Measurements from ENCODE around the gene PDXDC1. TPM values are rescaled to one million over a fixed set of nuclear protein-coding genes. Genes with fewer than 3 reads are reported as not detected.
A peak's percentile ranks its signal among the peaks of the same experiment; 100 is the strongest.
"Not testable (repeated sequence)": the region's sequence is repeated elsewhere in the genome, so short reads cannot be mapped to it uniquely, and the experiment has no call there.

The PDXDC1 gene
- total RNA-seq: 54.5 TPM

DNA sequence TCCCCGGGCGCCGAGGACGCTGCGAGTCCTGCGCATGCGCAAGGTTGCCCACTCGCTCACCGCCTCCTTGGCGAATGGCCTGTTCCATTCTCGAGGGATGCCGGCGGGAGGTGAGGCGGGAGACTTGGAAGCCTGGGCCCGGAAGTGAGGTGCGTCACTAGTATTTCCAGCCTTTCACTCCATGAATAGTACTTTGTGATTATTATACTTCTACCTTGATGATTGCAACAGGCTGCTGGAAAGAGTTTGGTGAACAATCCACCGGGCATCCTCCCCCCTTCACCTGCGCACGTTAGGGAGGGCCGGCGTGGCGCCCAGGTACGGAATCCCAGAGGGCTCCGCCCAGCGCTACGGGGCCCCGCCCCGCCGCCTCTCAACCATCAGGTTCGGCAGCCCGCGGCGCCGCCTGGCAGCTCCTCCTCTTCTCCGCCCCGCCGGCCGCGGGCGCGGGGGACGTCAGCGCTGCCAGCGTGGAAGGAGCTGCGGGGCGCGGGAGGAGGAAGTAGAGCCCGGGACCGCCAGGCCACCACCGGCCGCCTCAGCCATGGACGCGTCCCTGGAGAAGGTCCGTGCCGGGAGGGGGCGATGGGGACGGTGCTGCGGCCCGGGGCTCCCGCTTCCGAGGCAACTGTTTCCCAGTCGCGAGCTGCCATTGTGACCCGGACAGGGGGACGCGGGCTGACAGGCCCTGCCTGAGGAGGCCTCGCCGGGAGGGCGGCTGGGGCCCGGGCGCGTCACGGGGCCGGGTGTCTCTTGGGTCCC is at the start of gene PDXDC1:
PDXDC1 (plus strand) TSS at position 371 of the 762 bp plus-strand sequence; CDS start at position 545, 174 bp downstream.
- peak; percentile 97 for ATAC-seq

- ATAC-seq: peak; percentile 81
These were observed 46.6 kb upstream of the PDXDC1 start for GRCh38 chr16:14928064-14928714.

- ATAC-seq: not testable (repeated sequence)
These were observed 45.6 kb upstream of the PDXDC1 start for GRCh38 chr16:14929176-14929575.

DNA sequence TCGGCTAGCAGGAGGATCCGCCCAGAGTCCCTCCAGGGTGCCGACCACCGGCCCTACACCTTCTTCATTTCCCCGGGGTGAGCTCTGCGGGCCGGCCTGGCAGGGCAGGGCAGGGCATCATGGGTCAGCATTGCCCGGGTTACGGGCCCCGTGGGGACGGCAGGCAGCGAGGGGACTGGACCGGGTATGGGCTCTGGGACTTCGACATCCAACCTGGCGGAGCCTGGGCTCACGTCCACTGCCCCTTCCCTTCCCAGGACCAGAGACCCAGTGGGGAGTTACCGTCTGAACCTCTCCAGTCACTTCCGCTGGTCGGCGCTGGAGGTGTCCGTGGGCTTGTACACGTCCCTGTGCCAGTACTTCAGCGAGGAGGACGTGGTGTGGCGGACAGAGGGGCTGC is 44.6 kb upstream of the PDXDC1 start:
- ATAC-seq: not testable (repeated sequence)

- not testable (repeated sequence) for ATAC-seq
These were observed 43.9 kb upstream of the PDXDC1 start for GRCh38 chr16:14930971-14931370.

DNA sequence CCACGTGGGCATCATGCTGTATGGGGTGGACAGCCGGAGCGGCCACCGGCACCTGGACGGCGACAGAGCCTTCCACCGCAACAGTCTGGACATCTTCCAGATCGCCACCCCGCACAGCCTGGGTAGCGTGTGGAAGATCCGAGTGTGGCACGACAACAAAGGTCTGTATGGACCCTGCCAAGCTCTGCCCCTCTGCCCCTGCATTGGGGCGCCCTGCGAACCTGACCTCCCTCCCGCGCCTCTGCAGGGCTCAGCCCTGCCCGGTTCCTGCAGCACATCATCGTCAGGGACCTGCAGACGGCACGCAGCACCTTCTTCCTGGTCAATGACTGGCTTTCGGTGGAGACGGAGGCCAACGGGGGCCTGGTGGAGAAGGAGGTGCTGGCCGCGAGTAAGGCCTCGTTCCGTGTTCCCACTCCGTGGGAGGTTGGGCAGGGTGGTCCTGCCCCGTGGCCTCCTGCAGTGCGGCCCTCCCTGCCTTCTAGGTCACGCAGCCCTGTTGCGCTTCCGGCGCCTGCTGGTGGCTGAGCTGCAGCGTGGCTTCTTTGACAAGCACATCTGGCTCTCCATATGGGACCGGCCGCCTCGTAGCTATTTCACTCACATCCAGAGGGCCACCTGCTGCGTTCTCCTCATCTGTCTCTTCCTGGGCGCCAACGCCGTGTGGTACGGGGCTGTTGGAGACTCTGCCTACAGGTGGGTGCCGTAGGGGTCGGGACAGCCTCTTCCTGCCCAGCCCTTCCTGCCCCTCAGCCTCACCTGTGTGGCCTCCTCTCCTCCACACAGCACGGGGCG is 42.0 kb upstream of the PDXDC1 start:
- not testable (repeated sequence) for ATAC-seq

GRCh38 chr16:14937143-14937542 is 37.7 kb upstream of the PDXDC1 start, which contains the start of gene NPIPA1:
NPIPA1 (plus strand) TSS chr16:14937443; CDS start chr16:14937443, 0 bp downstream.
- ATAC-seq: not testable (repeated sequence)

- not testable (repeated sequence) for ATAC-seq
These were observed 36.8 kb upstream of the PDXDC1 start for GRCh38 chr16:14937994-14938393.

DNA sequence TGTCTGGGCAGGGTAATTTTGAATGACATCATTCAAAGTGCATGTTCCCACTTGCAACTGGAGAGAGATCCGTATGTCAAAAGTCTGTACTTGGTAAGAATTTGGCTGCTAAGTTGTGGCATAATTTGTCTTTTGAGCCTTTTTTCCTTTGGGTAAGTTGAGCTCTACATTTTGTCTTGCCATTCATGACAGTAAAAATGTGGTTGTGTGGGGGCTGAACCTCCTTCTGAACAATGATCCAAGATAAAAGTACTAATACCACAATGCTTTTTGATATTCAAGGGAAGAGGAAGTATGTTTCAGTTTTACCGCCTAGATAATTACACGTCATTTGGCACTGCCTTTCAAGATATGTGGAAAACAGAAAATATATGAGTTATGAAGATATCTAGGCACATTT is 32.1 kb upstream of the PDXDC1 start:
- not testable (repeated sequence) for ATAC-seq

DNA sequence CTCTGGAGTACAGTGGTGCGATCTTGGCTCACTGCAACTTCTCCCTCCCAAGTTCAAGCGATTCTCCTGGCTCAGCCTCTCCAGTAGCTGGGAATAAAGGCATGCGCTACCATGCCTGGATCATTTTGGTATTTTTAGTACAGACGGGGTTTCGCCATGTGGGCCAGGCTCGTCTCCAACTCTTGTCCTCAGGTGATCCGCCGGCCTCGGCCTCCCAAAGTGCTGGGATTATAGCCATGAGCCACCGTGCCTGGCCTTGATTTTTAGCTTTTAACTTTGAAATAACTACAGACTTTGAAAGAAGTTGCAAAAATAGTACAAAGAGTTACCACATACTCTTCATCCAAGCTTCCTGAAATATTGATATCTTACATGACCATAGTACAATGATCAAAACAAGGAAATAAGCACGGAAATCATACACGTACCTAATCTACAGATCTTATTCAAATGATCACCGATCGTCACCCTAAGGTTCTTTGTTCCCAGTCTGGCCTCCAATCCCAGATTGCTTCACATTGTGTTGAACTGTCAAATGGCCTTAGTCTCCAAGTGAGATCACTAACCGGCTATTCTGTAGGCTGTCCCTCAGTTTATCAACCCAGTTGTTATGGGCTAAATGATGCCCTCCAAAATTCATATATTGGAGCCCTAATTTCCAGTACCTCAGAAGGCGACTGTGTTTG is 19.1 kb upstream of the PDXDC1 start:
- ATAC-seq: peak; percentile 26

- peak; percentile 32 for ATAC-seq
These were observed 17.1 kb upstream of the PDXDC1 start for GRCh38 chr16:14957576-14958322.

DNA sequence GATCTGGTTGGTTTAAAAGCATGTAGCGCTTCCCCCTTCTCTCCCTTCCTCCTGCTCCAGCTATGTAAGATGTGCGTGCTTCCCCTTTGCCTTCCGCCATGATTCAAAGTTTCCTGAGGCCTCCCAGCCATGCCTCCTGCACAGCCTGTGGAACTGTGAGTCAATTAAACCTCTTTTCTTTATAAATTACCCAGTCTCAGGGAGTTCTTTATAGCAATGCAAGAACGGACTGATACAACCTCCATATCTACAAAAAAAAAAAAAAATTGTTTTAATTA is 16.6 kb upstream of the PDXDC1 start:
- no peak for ATAC-seq

DNA sequence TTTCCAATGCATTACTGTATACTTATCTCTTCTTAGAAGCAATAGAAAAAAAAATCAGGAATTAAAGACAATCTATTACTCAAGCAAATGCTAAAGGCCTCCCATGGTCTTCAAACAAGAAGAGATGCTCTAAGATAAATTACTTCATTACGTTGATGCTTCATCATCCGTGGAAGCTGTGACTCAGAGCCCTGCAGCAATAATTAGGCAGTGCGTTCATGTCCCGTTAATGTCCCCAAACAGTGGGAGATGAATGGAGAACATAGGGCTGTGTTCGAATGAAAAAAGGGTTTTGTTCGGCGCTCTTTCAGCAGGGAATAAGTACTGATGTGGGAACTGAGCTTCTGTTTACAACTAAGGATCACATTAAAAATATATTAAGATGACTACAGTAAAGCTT is 15.9 kb upstream of the PDXDC1 start:
- ATAC-seq: no peak

GRCh38 chr16:14961405-14962186 is 13.2 kb upstream of the PDXDC1 start:
- no peak for ATAC-seq

GRCh38 chr16:14963281-14964173 is 11.3 kb upstream of the PDXDC1 start:
- ATAC-seq: peak; percentile 16

GRCh38 chr16:14965328-14965727 is 9.5 kb upstream of the PDXDC1 start:
- no peak for ATAC-seq

- not testable (repeated sequence) for ATAC-seq
These were observed 5.0 kb upstream of the PDXDC1 start for GRCh38 chr16:14969795-14970194.

GRCh38 chr16:14971621-14972228 is 3.1 kb upstream of the PDXDC1 start:
- not testable (repeated sequence) for ATAC-seq

DNA sequence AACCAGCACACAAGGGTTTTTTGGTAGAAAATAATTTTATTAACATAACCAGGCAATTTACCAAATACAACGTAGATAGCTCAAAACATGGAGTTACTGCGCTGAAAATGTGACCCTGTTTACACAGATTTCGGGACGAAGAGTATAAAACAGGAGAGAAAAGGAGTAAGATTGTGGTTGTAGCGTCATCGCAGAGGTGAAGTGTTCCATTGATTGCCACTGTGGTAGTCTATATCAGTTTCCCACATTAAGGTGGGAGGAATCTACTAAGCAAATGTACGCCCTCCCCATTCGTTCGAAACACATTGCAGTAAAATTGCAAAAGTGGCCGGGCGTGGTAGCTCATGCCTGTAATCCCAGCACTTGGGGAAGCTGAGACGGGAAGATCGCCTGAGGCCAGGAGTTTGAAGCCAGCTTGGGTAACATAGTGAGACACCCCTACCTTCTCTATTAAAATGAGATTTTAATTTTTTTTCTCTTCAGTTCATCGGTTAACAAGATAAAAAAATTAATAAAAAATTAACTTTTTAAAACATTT is 972 bp upstream of the PDXDC1 start:
- ATAC-seq: not testable (repeated sequence)

All from esophagus mucosa (tissue), 1 donor.